NB4 (cell line): ENCODE data around the gene HMGCLL1.

Source experiments
- DNase-seq: peaks from one replicate; pipeline ENCODE4 v3.0.0; 2010; ENCODE audit warnings: low read depth
- H3K4me3 ChIP-seq: one replicate; pipeline ENCODE4 v1.5.1; 2011; ENCODE audit warnings: mild to moderate bottlenecking, low read depth, low read length, moderate library complexity
- MAX ChIP-seq: IDR thresholded peaks from 2 replicates; pipeline ENCODE4 v1.6.1; 2011; ENCODE audit warnings: low read depth, low read length
- MYC ChIP-seq: IDR thresholded peaks from 2 replicates; pipeline ENCODE4 v1.6.1; 2011; ENCODE audit warnings: low read depth, low read length
- POLR2A ChIP-seq: IDR thresholded peaks from 2 replicates; pipeline ENCODE4 v1.6.1; 2011; ENCODE audit warnings: mild to moderate bottlenecking; ENCODE audit not compliant: insufficient read length; ENCODE audit errors: extremely low read depth
- TF ChIP-seq, protein P1 (sequence below): IDR thresholded peaks from one replicate; pipeline ENCODE4 v1.5.1; 2012; ENCODE audit warnings: low read depth, low read length

Gene HMGCLL1

GRCh38 chr6:55405474-55406235 is 173.3 kb downstream of the HMGCLL1 start:
- TF ChIP-seq MYC (no peak), MAX (no peak), POLR2A (no peak)
- TF ChIP-seq, protein P1, sequence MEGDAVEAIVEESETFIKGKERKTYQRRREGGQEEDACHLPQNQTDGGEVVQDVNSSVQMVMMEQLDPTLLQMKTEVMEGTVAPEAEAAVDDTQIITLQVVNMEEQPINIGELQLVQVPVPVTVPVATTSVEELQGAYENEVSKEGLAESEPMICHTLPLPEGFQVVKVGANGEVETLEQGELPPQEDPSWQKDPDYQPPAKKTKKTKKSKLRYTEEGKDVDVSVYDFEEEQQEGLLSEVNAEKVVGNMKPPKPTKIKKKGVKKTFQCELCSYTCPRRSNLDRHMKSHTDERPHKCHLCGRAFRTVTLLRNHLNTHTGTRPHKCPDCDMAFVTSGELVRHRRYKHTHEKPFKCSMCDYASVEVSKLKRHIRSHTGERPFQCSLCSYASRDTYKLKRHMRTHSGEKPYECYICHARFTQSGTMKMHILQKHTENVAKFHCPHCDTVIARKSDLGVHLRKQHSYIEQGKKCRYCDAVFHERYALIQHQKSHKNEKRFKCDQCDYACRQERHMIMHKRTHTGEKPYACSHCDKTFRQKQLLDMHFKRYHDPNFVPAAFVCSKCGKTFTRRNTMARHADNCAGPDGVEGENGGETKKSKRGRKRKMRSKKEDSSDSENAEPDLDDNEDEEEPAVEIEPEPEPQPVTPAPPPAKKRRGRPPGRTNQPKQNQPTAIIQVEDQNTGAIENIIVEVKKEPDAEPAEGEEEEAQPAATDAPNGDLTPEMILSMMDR = no peak
- no peak for DNase-seq
- H3K4me3 ChIP-seq = no peak overlapping the region

DNA sequence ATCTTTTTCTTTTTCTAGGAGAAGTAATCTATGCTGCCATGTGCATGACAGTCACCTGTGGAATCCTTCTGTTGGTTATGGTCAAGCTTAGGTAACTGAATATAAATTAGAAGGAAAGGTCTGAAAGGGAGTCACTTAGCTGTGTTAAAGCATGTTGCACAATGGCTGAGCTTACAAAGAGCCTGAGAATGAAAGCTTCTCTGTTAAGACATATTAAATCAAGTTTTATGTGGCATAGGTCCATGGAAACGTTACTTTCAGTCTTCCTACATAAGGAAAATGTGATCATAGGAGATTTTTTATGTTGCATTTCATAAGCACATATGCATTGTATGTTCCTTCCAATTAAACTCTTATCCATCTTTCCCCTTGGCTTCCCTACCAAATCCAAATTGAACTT is 179.6 kb downstream of the HMGCLL1 start:
- no peak overlapping the region for H3K4me3 ChIP-seq
- DNase-seq = no peak
- TF ChIP-seq, protein P1 = no peak
- TF ChIP-seq MYC (no peak), POLR2A (no peak), MAX (no peak)

DNA sequence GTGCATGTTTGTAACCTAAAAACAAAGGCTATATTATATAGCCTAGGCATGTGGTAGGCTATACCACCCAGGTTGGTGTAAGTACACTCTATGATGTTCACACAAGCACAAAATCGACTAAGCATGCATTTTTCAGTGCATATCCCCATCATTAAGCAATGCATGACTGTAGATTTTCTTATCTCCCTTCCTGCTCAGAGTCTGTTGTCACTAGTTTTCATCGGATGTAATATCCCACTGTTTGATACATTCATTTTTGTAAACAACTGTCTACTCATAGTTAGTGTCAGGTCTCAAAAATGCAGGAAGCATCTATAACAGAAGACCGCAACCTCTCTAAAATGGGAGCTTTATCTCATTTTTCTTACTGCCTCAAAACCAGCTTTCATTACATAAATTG is 181.0 kb downstream of the HMGCLL1 start:
- no peak overlapping the region for H3K4me3 ChIP-seq
- DNase-seq = no peak
- TF ChIP-seq POLR2A (no peak), MYC (no peak), MAX (no peak)
- TF ChIP-seq, protein P1 = no peak

DNA sequence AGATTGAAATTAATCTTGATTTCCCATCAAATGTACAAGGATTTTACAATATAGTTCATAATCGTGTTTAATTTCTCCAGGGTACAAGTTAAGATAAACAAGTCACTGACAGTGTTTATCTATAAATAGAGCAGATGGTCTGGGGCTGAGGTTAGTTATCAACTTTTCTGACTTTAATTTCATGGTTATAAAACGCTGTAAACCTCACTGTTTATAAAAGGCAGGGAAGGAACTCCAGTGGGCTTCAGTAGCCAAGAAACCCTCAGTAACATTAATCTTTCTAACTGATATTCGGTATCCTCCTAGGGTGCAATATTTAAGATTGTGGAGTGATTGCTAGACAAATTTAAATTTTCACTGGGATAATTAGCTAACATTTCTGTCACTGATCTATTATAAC is 183.1 kb downstream of the HMGCLL1 start:
- H3K4me3 ChIP-seq = no peak overlapping the region
- DNase-seq = no peak
- TF ChIP-seq MYC = no peak
- TF ChIP-seq, protein P1 = no peak
- no peak for TF ChIP-seq MAX
- no peak for TF ChIP-seq POLR2A

- no peak overlapping the region for H3K4me3 ChIP-seq
- no peak for DNase-seq
- TF ChIP-seq MYC (no peak), POLR2A (no peak), MAX (no peak)
- TF ChIP-seq, protein P1 = no peak
These were observed 190.8 kb downstream of the HMGCLL1 start for GRCh38 chr6:55388211-55388610.
